Measurements from ENCODE around the gene SYNGAP1.
A peak's percentile ranks its signal among the peaks of the same experiment; 100 is the strongest.

Gene SYNGAP1

DNA sequence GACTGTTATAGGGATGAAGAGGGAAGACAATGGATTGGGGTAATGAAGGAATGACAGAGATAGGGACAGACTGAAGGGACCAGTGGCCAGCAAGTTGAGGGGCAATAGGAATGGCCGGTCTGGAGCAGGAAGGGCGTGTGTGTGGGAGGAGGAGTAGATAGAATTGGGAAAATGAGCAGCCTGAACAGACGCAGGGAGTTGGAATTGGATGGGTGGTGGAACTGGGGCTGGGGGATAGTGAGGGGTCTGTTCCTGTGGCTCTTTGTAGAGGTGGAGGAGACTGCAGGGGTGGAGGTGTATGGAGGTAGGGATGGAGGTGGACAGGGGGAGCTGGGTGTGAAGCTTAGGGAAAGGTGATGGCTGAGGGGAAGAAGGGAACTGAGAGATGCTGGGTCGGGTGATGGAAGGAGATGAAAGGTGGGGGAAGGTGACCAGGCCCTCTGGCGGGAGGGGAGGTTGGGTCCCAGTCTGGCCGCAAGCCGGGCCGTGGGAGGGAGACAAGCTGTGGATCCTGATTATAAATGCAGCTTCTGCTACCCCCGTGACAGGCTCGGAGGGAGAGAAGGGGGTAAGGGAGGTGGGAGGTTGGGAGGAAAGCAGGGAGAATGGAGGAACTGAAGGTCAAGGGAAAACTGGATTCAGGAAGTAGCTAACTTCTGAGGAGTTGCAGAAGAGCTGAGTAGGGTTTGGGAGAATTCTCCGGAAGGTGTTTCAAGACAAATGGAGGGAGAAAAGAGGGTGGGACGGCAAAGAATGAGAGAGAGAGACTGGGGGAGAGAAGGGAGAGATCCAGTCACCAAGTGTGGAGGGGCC lies 5.2 kb downstream of the SYNGAP1 start:
- DNase-seq: no peak

DNA sequence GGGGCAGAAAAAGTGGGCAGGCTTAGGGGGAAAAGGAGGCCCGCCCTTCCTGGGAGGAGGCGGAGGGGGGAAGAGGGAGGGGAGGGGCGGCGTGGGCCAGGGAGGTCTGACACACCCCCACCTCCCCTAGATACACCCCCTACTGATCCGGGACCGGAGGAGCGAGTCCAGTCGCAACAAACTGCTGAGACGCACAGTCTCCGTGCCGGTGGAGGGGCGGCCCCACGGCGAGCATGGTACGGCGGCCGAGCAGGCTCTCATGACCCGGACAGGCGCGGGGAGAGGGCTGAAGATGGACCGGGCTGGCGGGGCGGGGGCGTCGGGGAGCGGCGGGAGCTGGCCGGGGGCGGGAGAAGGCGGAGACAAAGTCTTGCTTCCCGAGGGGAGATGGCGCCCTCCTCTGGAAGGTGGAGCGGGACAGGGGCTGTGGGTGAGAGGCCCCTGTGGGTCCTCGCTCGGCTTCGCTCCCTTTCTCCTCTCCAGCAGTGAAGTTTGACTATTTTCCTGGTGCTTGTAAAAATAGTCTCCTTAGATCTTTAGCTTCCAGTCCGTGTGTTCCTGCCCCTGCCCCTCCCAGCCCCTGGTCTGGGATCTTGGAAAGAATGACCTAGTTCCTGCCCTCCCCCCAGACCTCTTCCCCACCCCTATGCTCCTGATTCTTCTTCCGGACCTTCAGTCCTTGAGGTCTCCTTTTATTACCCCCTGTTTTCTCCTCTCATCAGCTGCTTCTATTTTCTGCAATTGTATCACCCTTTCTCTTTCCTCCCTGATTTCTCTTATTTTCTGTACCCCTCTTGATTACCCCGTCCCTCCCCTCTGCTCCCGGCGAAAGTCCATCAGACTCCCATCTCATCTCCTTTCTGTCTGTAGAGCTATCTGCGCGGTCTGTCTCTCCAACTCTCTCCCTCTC lies 6.1 kb downstream of the SYNGAP1 start:
- peak; percentile 75 for DNase-seq

DNA sequence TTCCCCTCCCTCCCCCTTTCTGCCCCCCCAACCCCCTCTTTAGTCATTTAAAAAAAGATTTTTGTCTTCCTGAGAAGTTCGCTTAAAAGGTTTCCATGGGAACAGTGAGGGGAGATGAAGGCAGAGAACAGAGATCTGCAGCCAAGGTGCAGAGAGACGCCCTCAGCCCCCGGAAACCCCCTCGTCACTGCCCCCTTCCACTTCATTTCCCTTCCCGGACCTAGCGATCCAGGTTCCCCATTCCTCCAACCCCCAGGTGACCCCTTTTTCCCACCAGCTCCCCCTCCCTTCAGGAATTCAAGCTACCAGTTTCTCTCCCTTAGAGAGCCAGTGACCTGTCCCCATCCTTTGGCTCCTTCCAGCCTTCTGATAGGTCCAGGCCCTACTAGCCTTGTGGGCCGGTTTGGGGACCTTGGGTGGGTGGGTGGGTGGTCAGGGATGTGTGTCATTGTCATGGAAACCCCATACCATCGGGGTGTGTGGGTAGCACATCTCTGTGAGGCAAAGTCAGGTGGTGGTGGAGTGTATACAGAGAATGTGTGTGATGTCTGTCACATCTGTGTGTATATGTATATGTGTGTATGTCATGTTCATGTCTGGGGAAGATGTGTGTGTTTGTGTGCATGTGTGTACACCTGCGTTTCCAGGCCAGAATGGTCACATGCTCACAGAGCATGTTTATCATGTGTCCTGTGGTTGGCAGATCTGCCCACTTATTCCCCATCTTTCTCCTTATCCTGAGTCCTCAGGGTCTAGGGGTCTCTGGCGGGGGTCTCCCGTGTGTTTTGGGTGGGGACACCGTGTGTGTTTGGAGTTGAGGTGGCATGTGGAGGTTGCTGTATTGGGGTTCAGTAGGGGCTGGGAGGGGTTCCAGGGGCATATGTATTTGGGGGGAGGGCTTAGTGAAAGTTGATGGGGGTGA lies 7.0 kb downstream of the SYNGAP1 start:
- no peak for DNase-seq

DNA sequence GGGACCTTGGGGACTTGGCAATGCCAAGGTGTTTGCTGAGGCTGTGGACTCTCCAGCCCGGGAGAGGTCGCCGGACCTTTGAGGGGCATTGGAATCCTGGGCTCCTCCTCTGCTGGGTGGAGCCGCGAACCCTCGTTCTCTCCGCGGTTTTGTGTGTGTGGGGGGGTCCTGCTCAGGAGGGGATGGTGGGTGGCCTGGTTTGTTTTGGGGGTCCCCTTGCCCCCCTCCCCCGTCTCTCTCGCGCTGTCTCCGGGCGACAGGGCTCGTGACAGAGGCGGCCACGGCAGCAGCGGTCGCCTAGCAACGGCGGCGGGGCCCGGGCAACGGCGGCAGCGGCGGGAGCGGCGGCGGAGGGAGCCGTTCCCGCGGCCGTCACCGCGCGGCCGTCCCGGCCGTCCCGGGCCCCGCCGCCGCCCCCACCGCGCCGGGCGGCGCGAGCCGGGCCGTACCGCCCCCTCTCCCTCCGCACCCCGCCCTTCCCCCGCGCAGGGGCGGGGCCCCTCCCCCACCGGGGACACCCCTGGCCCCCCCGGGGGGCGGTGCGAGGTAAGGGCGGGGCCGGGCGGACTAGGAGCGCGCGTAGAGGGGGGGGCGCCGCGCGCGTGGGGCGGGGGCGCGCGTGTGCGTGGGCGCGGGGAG lies 7.8 kb downstream of the SYNGAP1 start:
- peak; percentile 40 for DNase-seq

DNA sequence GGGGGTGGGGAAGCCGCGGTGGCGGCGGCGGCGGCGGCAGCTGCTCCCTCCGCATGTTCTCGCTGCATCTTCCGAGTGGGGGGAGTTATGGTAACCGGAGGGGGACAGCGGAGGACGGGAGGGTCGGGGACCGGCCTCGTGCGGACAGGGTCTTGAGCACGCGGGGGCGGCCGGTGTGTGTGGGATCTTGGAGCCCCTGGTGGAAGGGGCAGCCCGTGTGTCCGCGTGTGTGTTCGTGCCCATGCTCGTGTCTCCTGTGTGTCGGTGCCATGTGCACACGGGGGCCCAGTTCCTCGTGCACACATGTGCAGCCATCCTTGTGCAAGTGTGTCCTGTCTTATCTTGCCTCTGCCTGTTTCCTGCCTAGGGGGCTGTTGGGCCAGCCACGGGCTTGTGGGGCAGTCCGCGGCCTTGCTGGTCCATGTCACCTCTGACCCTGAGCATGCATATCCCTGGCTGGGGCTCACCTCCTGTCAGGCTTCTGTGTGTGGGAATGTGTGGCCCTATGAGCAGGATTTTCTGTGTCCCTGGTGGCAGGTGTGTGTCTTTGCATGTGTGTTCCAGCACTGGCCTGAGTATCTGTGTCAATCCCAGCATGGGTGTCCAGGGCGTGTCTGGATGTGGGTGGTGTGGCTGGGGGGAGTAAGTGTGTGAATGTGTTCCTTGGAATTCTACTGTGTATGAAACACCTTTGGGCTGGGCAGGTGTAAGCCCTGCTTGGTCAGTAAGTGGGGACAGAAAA lies 8.5 kb downstream of the SYNGAP1 start:
- no peak for DNase-seq

DNA sequence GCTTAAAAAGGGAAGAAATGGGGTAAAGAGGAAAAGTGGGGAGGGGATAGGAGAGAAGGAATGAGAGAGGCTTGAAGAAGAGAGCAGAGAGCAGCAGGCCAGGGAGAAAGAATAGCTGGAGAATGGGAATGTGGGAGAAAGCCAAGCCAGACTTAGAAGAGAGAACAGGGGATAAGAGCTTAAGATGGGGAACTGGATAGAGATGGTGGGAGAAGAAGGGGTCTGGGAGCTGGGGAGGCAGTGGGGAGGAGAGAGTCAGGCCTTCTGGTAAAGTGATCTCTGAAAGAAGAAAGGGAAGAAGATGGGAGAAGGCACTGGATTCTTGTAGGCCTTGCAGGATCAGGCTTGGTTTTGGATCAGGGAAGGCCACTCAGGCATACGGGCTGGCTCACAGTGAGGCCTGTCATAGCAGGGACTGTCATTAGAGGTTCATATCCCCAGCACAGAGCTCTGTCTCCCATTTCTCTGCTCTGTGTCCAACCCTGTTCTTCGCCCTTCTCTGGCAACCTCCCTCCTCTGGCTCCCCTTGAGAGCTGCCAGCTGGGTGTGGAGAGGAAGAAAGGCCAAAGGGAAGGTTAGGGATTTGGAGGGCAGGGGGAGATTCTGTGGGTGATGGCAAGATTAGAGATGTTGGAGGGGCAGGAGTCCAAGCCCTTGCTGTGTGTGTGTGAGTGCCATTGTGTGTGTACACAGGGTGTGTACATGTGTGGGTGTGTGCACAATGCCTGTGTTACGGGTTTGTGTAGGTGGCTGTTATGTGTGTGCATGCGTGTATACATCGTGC lies 9.3 kb downstream of the SYNGAP1 start:
- no peak for DNase-seq

DNA sequence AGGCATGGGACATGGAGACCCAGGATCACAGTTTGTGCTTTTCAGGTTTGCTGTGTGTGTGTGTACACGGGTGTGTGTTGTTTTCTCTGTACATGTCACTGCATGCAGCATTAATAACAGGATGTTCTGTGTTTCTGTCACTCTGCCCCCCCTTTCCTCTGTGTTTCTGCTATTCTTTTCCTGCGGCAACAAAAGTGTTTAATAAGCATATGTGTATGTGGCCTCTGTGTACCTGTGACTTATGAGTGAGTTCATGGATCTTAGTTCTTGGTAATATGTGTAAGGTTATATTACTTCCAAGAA lies 9.8 kb downstream of the SYNGAP1 start:
- no peak for DNase-seq

DNA sequence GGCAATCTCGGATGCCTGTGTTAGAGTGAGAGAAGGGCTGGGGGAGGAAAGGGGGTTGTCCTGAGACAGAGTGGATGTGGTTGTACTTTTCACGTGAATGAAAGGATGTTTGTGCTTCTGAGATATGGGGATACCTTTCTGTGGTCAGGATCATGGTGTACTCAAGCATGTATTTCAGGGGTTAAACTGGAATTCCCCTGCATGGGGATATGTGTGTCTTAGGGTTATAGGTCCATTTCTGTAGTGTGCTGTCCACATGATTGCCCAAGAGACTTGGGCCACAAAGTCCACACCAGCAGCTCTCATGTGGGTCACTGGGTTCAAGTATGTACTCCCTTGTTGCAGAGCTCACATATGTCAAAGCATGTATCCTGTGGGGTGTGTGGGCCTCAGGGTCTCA lies 10.5 kb downstream of the SYNGAP1 start:
- no peak for DNase-seq

DNA sequence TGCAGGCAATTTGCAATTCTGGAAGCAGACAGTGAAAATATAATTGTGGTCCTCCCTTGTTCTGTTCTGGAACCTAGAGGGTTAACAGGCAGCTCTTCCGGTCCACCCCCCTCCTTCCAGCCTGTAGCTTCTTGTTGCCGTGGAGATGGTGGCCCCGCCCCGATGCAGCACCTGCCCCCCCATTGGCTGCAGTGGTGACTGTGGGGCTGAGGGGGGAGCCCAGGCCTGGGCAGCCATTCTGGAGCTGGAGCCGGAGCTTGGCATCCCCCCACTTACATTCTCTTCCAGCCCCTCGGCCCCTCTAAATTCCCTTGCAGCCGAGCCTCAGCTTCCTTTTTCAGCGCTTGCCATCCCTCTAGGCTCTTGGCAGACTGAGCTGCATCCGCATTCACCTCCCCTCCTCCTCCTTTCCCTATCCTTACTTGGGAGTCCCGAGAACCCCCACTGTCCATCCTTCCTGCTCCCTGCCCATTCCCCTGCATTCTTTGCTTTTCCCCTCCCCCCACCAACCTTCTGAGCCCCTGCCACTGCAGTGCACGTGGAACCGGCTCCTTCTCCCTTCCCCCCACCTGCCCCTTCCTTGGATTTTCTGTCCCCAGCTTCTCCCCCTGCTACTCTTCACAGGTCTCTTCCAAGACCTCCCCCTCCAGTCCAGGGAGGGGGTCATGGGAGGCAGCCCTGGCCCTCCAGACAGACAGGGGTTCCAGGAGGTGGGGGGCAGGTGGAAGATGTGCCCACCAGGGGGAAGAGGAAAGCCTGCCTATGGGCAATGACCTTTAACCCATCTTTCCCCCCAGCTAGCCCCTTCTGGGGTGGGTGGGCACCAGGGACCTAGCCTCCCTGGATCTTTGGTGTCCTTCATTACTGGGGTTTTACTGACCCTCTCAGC lies 11.4 kb downstream of the SYNGAP1 start:
- DNase-seq: peak; percentile 54

DNA sequence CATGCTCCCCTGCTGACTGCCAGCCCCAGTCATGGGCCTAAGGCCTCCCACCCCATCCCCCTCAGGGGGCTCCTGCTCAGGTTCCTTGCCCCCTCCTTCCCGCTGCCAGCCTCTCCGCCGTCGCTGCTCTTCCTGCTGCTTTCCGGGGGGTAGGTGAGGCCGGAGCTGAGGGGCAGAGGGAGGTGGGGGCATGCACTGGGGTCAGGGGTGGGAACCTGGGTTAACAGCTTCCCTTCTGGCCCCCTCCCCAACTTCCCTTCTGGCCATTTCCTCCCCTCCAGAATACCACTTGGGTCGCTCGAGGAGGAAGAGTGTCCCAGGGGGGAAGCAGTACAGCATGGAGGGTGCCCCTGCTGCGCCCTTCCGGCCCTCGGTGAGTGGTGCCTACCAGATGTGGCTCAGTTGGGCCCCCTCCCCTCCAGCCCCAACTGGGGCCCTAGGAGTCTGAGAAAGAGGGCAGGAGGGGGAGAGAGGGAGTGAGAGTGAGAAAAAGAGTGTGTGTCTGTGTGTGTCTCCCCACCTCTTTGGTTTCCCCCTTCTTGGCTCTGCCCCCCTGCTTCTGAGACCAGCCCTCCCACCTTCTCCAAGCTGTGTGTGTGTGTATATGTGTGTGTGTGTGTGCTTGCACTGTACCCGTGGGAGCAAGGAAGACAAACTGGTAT lies 12.1 kb downstream of the SYNGAP1 start:
- DNase-seq: no peak

DNA sequence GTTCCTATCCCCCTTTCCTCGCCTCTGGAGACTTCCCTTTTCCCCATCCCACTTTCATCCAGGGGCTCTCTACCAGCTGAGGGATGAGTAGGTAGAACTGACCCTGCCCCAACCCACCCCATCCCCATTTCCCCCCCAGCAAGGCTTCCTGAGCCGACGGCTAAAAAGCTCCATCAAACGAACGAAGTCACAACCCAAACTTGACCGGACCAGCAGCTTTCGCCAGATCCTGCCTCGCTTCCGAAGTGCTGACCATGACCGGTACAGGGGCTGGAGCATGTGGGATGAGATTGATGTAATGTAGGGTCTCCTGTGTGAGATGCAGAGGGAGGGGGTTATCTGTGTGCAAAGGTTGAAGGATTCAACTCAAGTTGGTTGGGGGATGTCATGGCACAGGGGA lies 12.7 kb downstream of the SYNGAP1 start:
- no peak for DNase-seq

DNA sequence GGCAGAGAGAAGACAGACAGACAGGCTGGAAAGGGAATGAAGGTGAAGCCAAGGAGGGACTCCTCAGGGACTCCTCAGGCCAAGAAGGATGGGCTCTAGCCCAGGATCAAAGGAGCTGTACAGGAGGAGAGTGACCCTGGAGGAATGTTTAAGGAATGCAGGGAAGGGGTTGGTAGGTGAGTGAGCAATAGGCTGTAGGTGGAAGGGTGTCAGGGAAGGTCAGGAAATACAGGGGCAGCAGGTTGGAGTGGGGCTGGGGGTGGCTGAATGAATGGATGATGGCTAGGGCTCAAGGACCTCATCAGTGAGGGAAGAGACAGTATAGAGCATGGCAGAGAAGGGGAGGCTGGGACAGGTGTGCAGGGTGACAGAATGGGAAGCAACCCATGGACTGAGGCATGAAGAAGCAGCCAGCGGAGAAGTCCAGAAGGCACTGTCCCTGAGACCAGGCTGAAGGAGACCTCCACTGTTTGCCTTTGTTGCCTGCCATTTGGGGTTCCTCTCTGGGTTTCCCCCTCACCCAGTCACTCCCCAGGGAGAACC lies 13.2 kb downstream of the SYNGAP1 start:
- no peak for DNase-seq

DNA sequence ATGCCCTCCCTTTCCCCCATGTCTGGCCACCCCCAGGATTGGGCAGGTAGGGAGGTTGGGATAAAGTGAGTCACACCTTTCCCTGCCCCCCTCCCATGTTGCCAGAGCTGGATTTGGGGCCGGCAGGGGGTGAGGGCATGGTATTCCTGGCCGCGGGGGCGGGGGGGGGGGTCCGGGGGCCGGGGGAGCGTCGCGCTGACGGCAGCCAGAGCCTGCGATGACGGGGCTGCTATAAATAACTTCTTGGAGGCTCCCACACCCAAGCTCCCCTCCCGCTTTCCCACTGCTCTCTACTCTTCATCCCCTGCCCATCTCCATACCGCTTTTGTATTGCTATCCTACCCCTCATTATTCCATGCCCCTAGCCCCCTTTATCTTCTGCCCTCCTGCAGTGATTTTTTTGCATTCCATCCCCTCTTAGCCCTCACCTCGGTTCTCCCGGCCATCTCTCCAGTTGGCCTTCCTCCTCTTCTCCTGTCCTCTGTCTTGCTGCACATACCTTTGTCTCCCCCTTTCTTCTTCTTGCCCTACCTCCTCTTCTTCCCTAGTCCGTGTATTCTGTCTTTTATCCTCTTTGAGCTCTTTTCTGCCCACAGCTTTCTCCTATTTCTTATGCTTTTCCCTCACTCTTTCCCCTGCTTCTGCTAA lies 13.8 kb downstream of the SYNGAP1 start:
- no peak for DNase-seq

DNA sequence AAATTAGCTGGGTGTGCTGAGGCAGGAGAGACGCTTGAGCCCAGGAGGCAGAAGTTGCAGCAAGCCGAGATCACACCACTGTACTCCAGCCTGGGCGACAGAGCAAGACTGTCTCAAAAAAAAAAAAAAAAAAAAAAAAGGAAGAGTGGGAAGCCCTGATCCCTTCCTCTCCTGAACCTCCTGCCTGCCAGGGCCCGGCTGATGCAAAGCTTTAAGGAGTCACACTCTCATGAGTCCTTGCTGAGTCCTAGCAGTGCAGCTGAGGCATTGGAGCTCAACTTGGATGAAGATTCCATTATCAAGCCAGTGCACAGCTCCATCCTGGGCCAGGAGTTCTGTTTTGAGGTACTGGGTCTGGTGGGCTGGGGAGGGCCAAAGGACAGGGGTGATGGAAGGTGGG lies 15.1 kb downstream of the SYNGAP1 start:
- no peak for DNase-seq

DNA sequence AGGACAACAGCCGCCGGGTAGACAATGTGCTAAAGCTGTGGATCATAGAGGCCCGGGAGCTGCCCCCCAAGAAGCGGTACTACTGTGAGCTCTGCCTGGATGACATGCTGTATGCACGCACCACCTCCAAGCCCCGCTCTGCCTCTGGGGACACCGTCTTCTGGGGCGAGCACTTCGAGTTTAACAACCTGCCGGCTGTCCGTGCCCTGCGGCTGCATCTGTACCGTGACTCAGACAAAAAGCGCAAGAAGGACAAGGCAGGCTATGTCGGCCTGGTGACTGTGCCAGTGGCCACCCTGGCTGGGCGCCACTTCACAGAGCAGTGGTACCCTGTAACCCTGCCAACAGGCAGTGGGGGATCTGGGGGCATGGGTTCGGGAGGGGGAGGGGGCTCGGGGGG lies 17.8 kb downstream of the SYNGAP1 start:
- no peak for DNase-seq

DNA sequence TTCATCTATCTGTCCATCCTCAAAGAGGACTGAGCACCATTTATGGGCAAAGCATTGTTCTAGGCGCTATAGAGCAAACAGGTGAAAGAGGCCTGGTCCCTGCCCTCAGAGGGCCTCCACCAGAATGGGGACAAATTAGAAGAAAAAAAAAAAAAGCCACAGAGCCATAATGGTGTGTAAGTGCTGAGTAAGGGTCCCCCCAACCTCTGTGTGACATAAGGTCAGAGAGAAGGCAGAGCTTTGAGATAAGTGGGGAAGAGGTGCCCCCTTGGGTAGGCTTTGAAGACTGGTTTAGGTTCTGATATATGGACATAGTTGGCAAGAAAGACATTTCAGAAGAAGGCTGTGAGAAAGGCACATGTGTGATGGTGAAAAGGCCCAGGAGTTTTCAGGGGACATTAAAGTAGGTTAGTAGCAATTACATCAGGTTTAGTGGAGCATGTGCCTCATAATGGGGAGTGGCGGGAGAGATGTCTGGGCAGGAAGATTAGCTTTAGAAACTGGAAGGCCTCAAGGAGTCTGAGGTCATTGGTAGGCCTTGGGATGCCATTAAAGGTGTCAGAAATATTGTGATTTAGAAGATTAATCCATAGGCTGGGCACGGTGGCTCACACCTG lies 19.2 kb downstream of the SYNGAP1 start:
- no peak for DNase-seq

DNA sequence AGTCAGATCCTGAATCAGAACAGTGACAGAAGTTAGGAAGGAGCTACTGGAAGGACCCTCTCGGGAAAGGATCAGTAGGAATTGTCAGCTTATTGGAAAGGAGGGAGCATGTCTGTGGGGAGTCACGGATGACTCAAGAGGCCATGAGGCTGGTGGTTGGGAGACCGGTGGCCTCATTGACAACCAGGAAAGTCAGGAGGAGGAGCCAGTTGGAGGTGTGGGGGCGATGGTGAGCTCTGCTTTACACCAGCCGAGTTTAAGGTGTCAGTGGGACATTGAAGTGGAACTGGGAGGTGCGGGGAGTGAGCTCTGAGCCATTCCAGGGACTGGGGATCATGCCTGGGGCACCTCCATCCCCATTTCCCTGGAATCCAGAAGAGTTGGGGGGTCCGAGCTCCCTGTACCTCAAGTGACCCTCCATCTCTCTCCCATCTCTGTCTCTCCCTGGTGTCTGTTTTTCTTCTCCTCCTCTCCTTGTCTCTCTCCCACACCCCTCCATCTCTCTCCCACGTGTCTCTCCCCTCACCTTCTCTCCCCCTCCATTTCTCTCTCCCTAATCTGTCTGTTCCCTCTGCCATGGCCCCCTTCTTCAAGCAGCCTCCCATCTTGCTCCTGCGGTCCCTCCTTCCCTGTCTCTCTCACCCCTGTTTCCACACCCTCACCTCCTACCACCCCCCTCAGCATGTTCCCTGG lies 20.2 kb downstream of the SYNGAP1 start:
- DNase-seq: no peak
